OCI-LY3 (cell line): ENCODE results near the gene SDK1.

Experiments used
- H2AFZ ChIP-seq: fragments of 200-600, 300-600 bp; shearing (Covaris generic); 2 replicates; pipeline ENCODE4 v1.6.0; 2014; ENCODE audit warnings: antibody characterized with exemption, low read depth, low read length
- H3K27ac ChIP-seq: fragments of 200-600, 300-600 bp; sonication (generic); 2 replicates; pipeline ENCODE4 v1.5.1; 2014; ENCODE audit warnings: mild to moderate bottlenecking, low read length, moderate library complexity, mixed read lengths
- H3K27me3 ChIP-seq: fragments of 200-600, 300-600 bp; sonication (generic); 2 replicates; pipeline ENCODE4 v1.6.1; 2014; ENCODE audit warnings: low read depth, low read length, mixed read lengths
- H3K36me3 ChIP-seq: fragments of 200-600, 300-600 bp; sonication (generic); replicated peaks from 2 replicates; pipeline ENCODE3; 2014; ENCODE audit warnings: low read depth, low read length, mixed read lengths
- H3K4me1 ChIP-seq: fragments of 300-600, 200-600 bp; sonication (generic); 2 replicates; pipeline ENCODE4 v1.6.1; 2014; ENCODE audit warnings: low read length, mixed read lengths
- H3K4me2 ChIP-seq: fragments of 200-600, 300-600 bp; sonication (generic); 2 replicates; pipeline ENCODE4 v1.6.1; 2014; ENCODE audit warnings: low read length, mixed read lengths
- H3K4me3 ChIP-seq: fragments of 300-600, 200-600 bp; sonication (generic); 2 replicates; pipeline ENCODE4 v1.5.1; 2014; ENCODE audit warnings: antibody characterized with exemption, mild to moderate bottlenecking, low read length, moderate library complexity
- H3K79me2 ChIP-seq: fragments of 300-600, 200-600 bp; shearing (Covaris generic); 2 replicates; pipeline ENCODE4 v1.6.1; 2014; ENCODE audit warnings: mild to moderate bottlenecking, low read length, mixed read lengths
- H3K9ac ChIP-seq: fragments of 300-600, 200-600 bp; shearing (Covaris generic); 2 replicates; pipeline ENCODE4 v1.6.0; 2014; ENCODE audit warnings: mild to moderate bottlenecking, low read length, moderate library complexity
- H3K9me3 ChIP-seq: fragments of 200-600, 300-600 bp; shearing (Covaris generic); 2 replicates; pipeline ENCODE4 v1.6.1; 2014; ENCODE audit warnings: low read length, mixed read lengths; ENCODE audit not compliant: insufficient read depth
- H4K20me1 ChIP-seq: fragments of 200-600, 300-600 bp; sonication (generic); 2 replicates; pipeline ENCODE4 v1.6.1; 2016; ENCODE audit warnings: low read length, mixed read lengths; ENCODE audit not compliant: insufficient read depth
- CTCF ChIP-seq: fragments of 200-600, 300-600 bp; sonication (generic); IDR thresholded peaks from 2 replicates; pipeline ENCODE4 v1.5.1; 2014; ENCODE audit warnings: antibody characterized with exemption, low read length, low read depth
- EZH2phosphoT487 ChIP-seq: fragments of 200-600 bp; shearing (Covaris generic); IDR thresholded peaks from 2 replicates; pipeline ENCODE4 v1.6.1; 2018; ENCODE audit warnings: antibody characterized with exemption, mixed run types, low read depth

SDK1 gene

GRCh38 chr7:4103352-4104091 is 802.5 kb downstream of the SDK1 start:
- Histone ChIP-seq H3K4me3 (no peak overlapping the region), H3K9ac (no peak overlapping the region), H3K4me2 (no peak overlapping the region), H3K27ac (no peak overlapping the region), H3K27me3 (no peaks in the 10 kb centered on the region), H4K20me1 (no peaks in the 10 kb centered on the region), H3K79me2 (no peaks in the 10 kb centered on the region), H3K4me1 (no peaks in the 10 kb centered on the region), H3K36me3 (no peaks in the 10 kb centered on the region), H3K9me3 (no peaks in the 10 kb centered on the region), H2AFZ (no peak overlapping the region)
- TF ChIP-seq EZH2phosphoT487 (no peak), CTCF (no peak)

GRCh38 chr7:4107839-4108238 is 806.8 kb downstream of the SDK1 start:
- Histone ChIP-seq H4K20me1 (no peaks in the 10 kb centered on the region), H3K4me1 (no peaks in the 10 kb centered on the region), H3K79me2 (no peaks in the 10 kb centered on the region), H2AFZ (no peak overlapping the region), H3K4me2 (no peak overlapping the region), H3K9ac (no peak overlapping the region), H3K4me3 (no peak overlapping the region), H3K27ac (no peak overlapping the region), H3K9me3 (no peaks in the 10 kb centered on the region), H3K36me3 (no peaks in the 10 kb centered on the region), H3K27me3 (no peaks in the 10 kb centered on the region)
- TF ChIP-seq CTCF (no peak), EZH2phosphoT487 (no peak)

GRCh38 chr7:4108951-4109350 is 807.9 kb downstream of the SDK1 start:
- H2AFZ ChIP-seq = no peak overlapping the region
- H3K4me3 ChIP-seq = no peak overlapping the region
- TF ChIP-seq EZH2phosphoT487 (no peak), CTCF (no peak)
- no peaks in the 10 kb centered on the region for H3K4me1 ChIP-seq
- H3K9me3 ChIP-seq = no peaks in the 10 kb centered on the region
- no peak overlapping the region for H3K9ac ChIP-seq
- H3K4me2 ChIP-seq = no peak overlapping the region
- H3K27ac ChIP-seq = no peak overlapping the region
- no peaks in the 10 kb centered on the region for H3K27me3 ChIP-seq
- no peaks in the 10 kb centered on the region for H3K36me3 ChIP-seq
- H3K79me2 ChIP-seq = no peaks in the 10 kb centered on the region
- H4K20me1 ChIP-seq = no peaks in the 10 kb centered on the region

GRCh38 chr7:4109481-4110110 is 808.5 kb downstream of the SDK1 start:
- H4K20me1 ChIP-seq = no peaks in the 10 kb centered on the region
- H3K4me3 ChIP-seq = no peak overlapping the region
- TF ChIP-seq EZH2phosphoT487 (no peak), CTCF (no peak)
- no peak overlapping the region for H3K9ac ChIP-seq
- H3K27ac ChIP-seq = no peak overlapping the region
- no peak overlapping the region for H2AFZ ChIP-seq
- H3K79me2 ChIP-seq = no peaks in the 10 kb centered on the region
- no peak overlapping the region for H3K4me2 ChIP-seq
- H3K27me3 ChIP-seq = no peaks in the 10 kb centered on the region
- H3K4me1 ChIP-seq = no peaks in the 10 kb centered on the region
- no peaks in the 10 kb centered on the region for H3K9me3 ChIP-seq
- H3K36me3 ChIP-seq = no peaks in the 10 kb centered on the region
